ENCODE data around the gene SCD5. TPM values are rescaled to one million over a fixed set of nuclear protein-coding genes. Genes with fewer than 3 reads are reported as not detected.

Gene SCD5
- total RNA-seq, 2 experiments from 2014 or later: 1.6 to 2.2 TPM

- DNase-seq: no peak
- intact Hi-C loops (cut with micrococcal nuclease): no loop called here
- no peak overlapping the region for H3K4me3 Mint-ChIP-seq
- H3K36me3 Mint-ChIP-seq (ENCODE audit: low read depth): no peaks in the 10 kb centered on the region
- H3K9me3 Mint-ChIP-seq: peaks cover 4% of the 10 kb centered on the region
- ChIA-PET POLR2A (no interaction called here), CTCF (no interaction called here)
- H3K4me1 Mint-ChIP-seq (ENCODE audit: low read depth): no peaks in the 10 kb centered on the region
- no peak for ATAC-seq
- no peak overlapping the region for H3K27ac Mint-ChIP-seq
- TF ChIP-seq CTCF (IDR thresholded peaks at IDR 0.05): no peak
- H3K27me3 Mint-ChIP-seq: no peaks in the 10 kb centered on the region
Measured at GRCh38 chr4:82630079-82630478, 168.5 kb downstream of the SCD5 start.

DNA sequence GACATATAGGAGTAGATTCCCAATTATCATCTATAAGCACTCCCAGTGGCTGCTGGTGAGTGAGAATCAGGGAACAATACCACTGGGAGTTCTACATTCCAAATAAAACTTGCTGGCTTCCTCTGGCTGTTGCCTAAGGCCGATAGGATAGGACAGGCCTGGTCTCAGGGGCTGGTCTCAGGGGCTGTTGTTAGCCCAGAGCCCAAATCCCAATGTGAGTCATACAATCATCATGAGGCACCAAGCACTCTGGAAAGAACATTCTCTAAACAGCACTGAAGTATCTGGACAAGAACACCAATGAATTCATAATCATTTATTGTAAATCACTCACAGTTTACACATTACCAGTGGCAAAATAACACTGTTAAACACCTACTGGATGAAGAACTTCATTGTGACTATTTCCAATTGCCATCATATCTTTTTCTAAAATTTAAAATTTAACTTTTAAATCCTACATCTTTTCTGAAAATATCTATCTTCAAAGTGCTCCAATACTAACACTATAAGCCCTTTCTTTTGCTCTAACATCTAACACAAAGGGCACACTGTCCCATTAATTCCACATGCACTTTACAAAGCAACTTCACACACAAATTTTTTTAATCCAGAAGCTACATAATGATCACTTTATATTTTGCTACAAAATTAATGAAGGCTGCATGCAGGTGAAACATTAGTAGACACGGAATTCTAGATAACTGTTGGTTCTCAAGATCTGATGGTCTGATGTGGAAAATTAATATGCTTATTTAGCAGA, 169.2 kb downstream of the SCD5 start:
- TF ChIP-seq CTCF (IDR thresholded peaks at IDR 0.05): no peak
- ATAC-seq (no peak), DNase-seq (no peak)
- peaks cover 4% of the 10 kb centered on the region for H3K9me3 Mint-ChIP-seq
- H3K36me3 Mint-ChIP-seq (ENCODE audit: low read depth): no peaks in the 10 kb centered on the region
- no peaks in the 10 kb centered on the region for H3K27me3 Mint-ChIP-seq
- H3K4me3 Mint-ChIP-seq: no peak overlapping the region
- intact Hi-C loops (cut with micrococcal nuclease): no loop called here
- CTCF ChIA-PET: no interaction called here
- no peak overlapping the region for H3K27ac Mint-ChIP-seq
- H3K4me1 Mint-ChIP-seq (ENCODE audit: low read depth): no peaks in the 10 kb centered on the region
- POLR2A ChIA-PET: no interaction called here

GRCh38 chr4:82626251-82626868, 172.2 kb downstream of the SCD5 start:
- Mint-ChIP-seq H3K4me1 (ENCODE audit: low read depth) (no peaks in the 10 kb centered on the region), H3K27ac (no peak overlapping the region), H3K36me3 (ENCODE audit: low read depth) (no peaks in the 10 kb centered on the region), H3K9me3 (no peaks in the 10 kb centered on the region), H3K4me3 (no peak overlapping the region), H3K27me3 (no peaks in the 10 kb centered on the region)
- TF ChIP-seq CTCF (IDR thresholded peaks at IDR 0.05): no peak
- ATAC-seq (no peak), DNase-seq (no peak)
- intact Hi-C loops (cut with micrococcal nuclease): no loop called here
- ChIA-PET POLR2A (no interaction called here), CTCF (no interaction called here)

- ChIA-PET POLR2A (interaction anchor here (0.6 kb wide), 2 partner anchors 16 to 1646 kb away, joined by 3 read pairs; no protein-coding TSS in a partner anchor), CTCF (no interaction called here)
- Mint-ChIP-seq H3K36me3 (ENCODE audit: low read depth) (no peaks in the 10 kb centered on the region), H3K9me3 (no peaks in the 10 kb centered on the region), H3K4me1 (ENCODE audit: low read depth) (no peaks in the 10 kb centered on the region), H3K27me3 (no peaks in the 10 kb centered on the region), H3K27ac (no peak overlapping the region), H3K4me3 (no peak overlapping the region)
- intact Hi-C loops (cut with micrococcal nuclease): no loop called here
- TF ChIP-seq CTCF (IDR thresholded peaks at IDR 0.05): no peak
- DNase-seq (no peak), ATAC-seq (no peak)
Measured at GRCh38 chr4:82624819-82625218, 173.8 kb downstream of the SCD5 start.

GRCh38 chr4:82623121-82623683, 175.4 kb downstream of the SCD5 start:
- Mint-ChIP-seq H3K4me3 (no peak overlapping the region), H3K27ac (no peak overlapping the region), H3K4me1 (ENCODE audit: low read depth) (no peaks in the 10 kb centered on the region), H3K9me3 (no peaks in the 10 kb centered on the region), H3K27me3 (no peaks in the 10 kb centered on the region), H3K36me3 (ENCODE audit: low read depth) (no peaks in the 10 kb centered on the region)
- TF ChIP-seq CTCF (IDR thresholded peaks at IDR 0.05): no peak
- intact Hi-C loops (cut with micrococcal nuclease): no loop called here
- POLR2A ChIA-PET: interaction anchor here (0.7 kb wide), 1 partner anchor 53 kb away, joined by 3 read pairs; no protein-coding TSS in a partner anchor
- CTCF ChIA-PET: no interaction called here
- ATAC-seq (no peak), DNase-seq (no peak)

Measured in activated CD8-positive, alpha-beta T cell treated with anti-CD3 and anti-CD28 coated beads for 36 hours (primary cell).